Fibroblast of mammary gland (primary cell): ENCODE data around the gene SOCS3.
"Not testable (repeated sequence)": the region's sequence is repeated elsewhere in the genome, so short reads cannot be mapped to it uniquely, and the experiment has no call there.

Experiments used
- DNase-seq: peaks from one replicate; pipeline ENCODE4 v3.0.0-alpha.2; 2010; ENCODE audit warnings: low read depth
- H3K4me3 ChIP-seq: 2 replicates; pipeline ENCODE4 v1.5.1; 2011; ENCODE audit warnings: low read depth, mild to moderate bottlenecking, low read length, moderate library complexity; ENCODE audit not compliant: control insufficient read depth
- CTCF ChIP-seq: conservative IDR thresholded peaks from 2 replicates; pipeline ENCODE4 v1.5.1; 2011; ENCODE audit warnings: low read depth, low read length, inconsistent platforms; ENCODE audit not compliant: control insufficient read depth, insufficient read depth

The SOCS3 gene

GRCh38 chr17:78313735-78314648, 45.9 kb downstream of the SOCS3 start:
- peak; percentile 67 for DNase-seq
- H3K4me3 ChIP-seq: peak overlapping the region; percentile 15
- TF ChIP-seq CTCF: no peak

GRCh38 chr17:78309659-78310255, 50.1 kb downstream of the SOCS3 start:
- not testable (repeated sequence) for DNase-seq, H3K4me3 ChIP-seq

GRCh38 chr17:78307887-78308638, 51.8 kb downstream of the SOCS3 start:
- peak; percentile 8 for TF ChIP-seq CTCF
- no peak for DNase-seq
- no peak overlapping the region for H3K4me3 ChIP-seq

- H3K4me3 ChIP-seq: no peak overlapping the region
- no peak for DNase-seq
- no peak for TF ChIP-seq CTCF
Measured at GRCh38 chr17:78306913-78307312, 53.0 kb downstream of the SOCS3 start.
